K562 (cell line): ENCODE measurements around the gene SLC19A2. TPM values are rescaled to one million over a fixed set of nuclear protein-coding genes. Genes with fewer than 3 reads are reported as not detected.

Experiments
- BRCA1 ChIP-seq, 2 experiments: fragments of 450-650 bp in 1 of 2; sonication (generic) in 1 of 2; formaldehyde crosslinking in 1 of 2; IDR thresholded peaks; 2 replicates each; pipeline versions ENCODE4 v1.5.0 to v1.6.1; 2017 to 2020; ENCODE audit warnings: mild to moderate bottlenecking in 1 of 2, missing genetic modification reagents in 1 of 2
- CAMTA2 ChIP-seq: fragments of 250-450 bp; sonication (Bioruptor Pico); conservative IDR thresholded peaks from 2 replicates; pipeline ENCODE4 v1.5.1; 2022
- CBX2 ChIP-seq: fragments of 200-600 bp; sonication (generic); IDR thresholded peaks from one replicate; pipeline ENCODE4 v1.6.1; 2012; ENCODE audit warnings: mild to moderate bottlenecking, low read length, inconsistent platforms; ENCODE audit not compliant: insufficient read depth, poor library complexity, severe bottlenecking
- GTF2B ChIP-seq: IDR thresholded peaks from 2 replicates; pipeline ENCODE4 v1.6.1; 2011; ENCODE audit not compliant: insufficient read length; ENCODE audit errors: extremely low read depth
- L3MBTL2 ChIP-seq: fragments of 450-650 bp; IDR thresholded peaks from 2 replicates; pipeline ENCODE4 v1.6.1; 2016; ENCODE audit warnings: mild to moderate bottlenecking, moderate library complexity
- MCM2 ChIP-seq: fragments of 450-650 bp; IDR thresholded peaks from 2 replicates; pipeline ENCODE4 v1.6.1; 2017; ENCODE audit warnings: low read depth, mild to moderate bottlenecking
- POLR2B ChIP-seq: fragments of 450-650 bp; IDR thresholded peaks from 2 replicates; pipeline ENCODE4 v1.6.1; 2018; ENCODE audit warnings: low read depth; ENCODE audit not compliant: partially characterized antibody
- SIN3A ChIP-seq, 2 experiments: fragments of 150-350 bp in 1 of 2; IDR thresholded peaks; 2 replicates each; pipeline ENCODE4 v1.6.1; 2011 to 2016; ENCODE audit warnings: borderline replicate concordance in 2 of 2, low read depth in 2 of 2, low read length in 2 of 2, mild to moderate bottlenecking in 2 of 2, moderate library complexity in 2 of 2; ENCODE audit not compliant: control insufficient read depth in 1 of 2
- SREBF1 ChIP-seq: fragments of 150-350 bp; IDR thresholded peaks from 2 replicates; pipeline ENCODE4 v1.6.1; 2014; ENCODE audit warnings: antibody characterized with exemption, low read depth, low read length, borderline replicate concordance
- TAF1 ChIP-seq: IDR thresholded peaks from 2 replicates; pipeline ENCODE4 v1.6.1; 2011; ENCODE audit warnings: mild to moderate bottlenecking, low read length, moderate library complexity; ENCODE audit not compliant: insufficient read depth, control insufficient read depth, severe bottlenecking; ENCODE audit errors: extremely low read depth
- TCF7 ChIP-seq: sonication (generic); IDR thresholded peaks from 2 replicates; pipeline ENCODE4 v1.6.1; 2016; ENCODE audit warnings: antibody characterized with exemption, borderline replicate concordance
- ZBTB40 ChIP-seq, 2 experiments: fragments of 450-650 bp in 1 of 2; sonication (generic) in 1 of 2; formaldehyde crosslinking in 1 of 2; IDR thresholded peaks; 2 replicates each; pipeline versions ENCODE4 v1.7.1 to v1.9.0; 2016 to 2022; ENCODE audit warnings: inconsistent platforms in 1 of 2, mild to moderate bottlenecking in 1 of 2, missing genetic modification reagents in 1 of 2
- ZNF12 ChIP-seq: sonication (generic); formaldehyde crosslinking; IDR thresholded peaks from 2 replicates; pipeline ENCODE4 v1.4.0; 2020; ENCODE audit warnings: mild to moderate bottlenecking, missing genetic modification reagents
- ZNF24 ChIP-seq: fragments of 450-650 bp; IDR thresholded peaks from 2 replicates; pipeline ENCODE4 v1.6.1; 2016
- ZNF444 ChIP-seq: fragments of 250-450 bp; sonication (Bioruptor Pico); IDR thresholded peaks from 2 replicates; pipeline ENCODE4 v1.4.0; 2020; ENCODE audit warnings: mild to moderate bottlenecking, moderate library complexity
- ZNF76 ChIP-seq: fragments of 250-450 bp; sonication (Bioruptor Pico); IDR thresholded peaks from 2 replicates; pipeline ENCODE4 v1.4.0; 2020; ENCODE audit warnings: mild to moderate bottlenecking, moderate library complexity, borderline replicate concordance
- polyA plus RNA-seq, 8 experiments: library from polyadenylated mRNA; depleted of rRNA in 4 of 8; stranded (reverse) in 5 of 8; unstranded in 3 of 8; fragments of >200 nt; fragmentation: Nextera tagmentation in 2 of 8; fragmentation: Illumina TruSeq in 1 of 8; extraction: Ambion mirVana in 2 of 8; extraction: Trizol in 1 of 8; gene quantifications; 2 replicates each; pipeline versions ENCODE4 v1.2.1 to v1.2.3, GENCODE V29; 2011 to 2014; ENCODE audit warnings: inconsistent platforms in 1 of 8, missing spikeins in 1 of 8
- total RNA-seq, 7 experiments: library from RNA; depleted of rRNA in 6 of 7; stranded (reverse); fragments of >200 nt in 6 of 7; fragmentation: Illumina TruSeq in 2 of 7; extraction: Trizol in 2 of 7; gene quantifications; 2 replicates each; pipeline versions ENCODE4 v1.2.1 to v1.2.3, GENCODE V29; 2011 to 2021; ENCODE audit warnings: low replicate concordance in 1 of 7

SLC19A2 gene
- total and polyA plus RNA-seq, 9 of the 15 experiments (the other 6 are each of a cell fraction or from before 2014, with no cell fraction given), result 7.4 to 42.8 (median 19.2) TPM

GRCh38 chr1:169485431-169486280 lies at the start of gene SLC19A2 (continued):
- no peak for TF ChIP-seq CBX2
- peak; percentile 47; the same call in 1 of the 2 replicates for TF ChIP-seq ZNF12
- no peak; the same call in 1 of the 2 replicates for TF ChIP-seq ZNF24
- TF ChIP-seq CAMTA2 (CRISPR knock-in tag), result no peak
- TF ChIP-seq GTF2B, result no peak
- peak; percentile 77; a peak in 3 of 4 replicates for TF ChIP-seq SIN3A (IDR thresholded peaks at IDR 0.05; ENCODE audit: borderline replicate concordance in 2 of 2, control insufficient read depth in 1 of 2, low read depth in 2 of 2, low read length in 2 of 2)
- no peak for TF ChIP-seq MCM2
- TF ChIP-seq L3MBTL2, result peak; percentile 92
- no peak for TF ChIP-seq BRCA1 (IDR thresholded peaks at IDR 0.05)
- TF ChIP-seq BRCA1 (CRISPR knock-in tag; IDR thresholded peaks at IDR 0.05), result no peak
- TF ChIP-seq SREBF1, result peak; percentile 28; the same call in 1 of the 2 replicates
- TF ChIP-seq TAF1, result peak; percentile 88
- TF ChIP-seq ZNF444, result no peak
- peak; percentile 74; the same call in 1 of the 2 replicates for TF ChIP-seq TCF7
- no peak for TF ChIP-seq ZBTB40 (IDR thresholded peaks at IDR 0.05)
- TF ChIP-seq ZBTB40 (CRISPR knock-in tag; IDR thresholded peaks at IDR 0.05), result 0 out of 2 replicates have a peak, but pooled peaks have one; percentile 13
- peak; percentile 89 for TF ChIP-seq POLR2B
- TF ChIP-seq ZNF76 (CRISPR knock-in tag), result 0 out of 2 replicates have a peak, but pooled peaks have one; percentile 47
